H1 (cell line): Measurements from ENCODE around the gene OR5K3. TPM values are rescaled to one million over a fixed set of nuclear protein-coding genes. Genes with fewer than 3 reads are reported as not detected.

Experiments used
- CTCF ChIA-PET: fragments of 300-600 bp; sonication (Branson Sonifier 250); formaldehyde crosslinking; loops from one replicate; lab custom pipeline; 2021; ENCODE audit not compliant: partially characterized antibody; lab: Charles Lee
- POLR2A ChIA-PET: fragments of 300-600 bp; sonication (Branson Sonifier 250); formaldehyde crosslinking; loops from one replicate; lab custom pipeline; 2021; ENCODE audit warnings: inconsistent platforms; ENCODE audit not compliant: partially characterized antibody; lab: Charles Lee
- DNase-seq, 2 experiments: peaks; one replicate each; pipeline versions ENCODE4 v3.0.0 to v3.0.0-alpha.2; 2010 to 2022; ENCODE audit warnings: low spot score in 2 of 2, low read depth in 1 of 2, mixed read lengths in 1 of 2
- FAIRE-seq: peaks from 2 replicates; lab custom pipeline; 2011; peaks lifted over from hg19 to GRCh38; lab: Jason Lieb, UNC
- H2AFZ ChIP-seq: 2 replicates; pipeline ENCODE4 v1.8.1; 2012; ENCODE audit warnings: low read length, inconsistent platforms
- H2AK5ac ChIP-seq: 2 replicates; pipeline ENCODE4 v1.6.1; 2013; ENCODE audit warnings: low read depth, low read length
- H2BK120ac ChIP-seq: replicated peaks from 2 replicates; pipeline ENCODE3; 2013; ENCODE audit warnings: low read depth, low read length, inconsistent platforms
- H2BK12ac ChIP-seq: 2 replicates; pipeline ENCODE4 v1.6.1; 2013; ENCODE audit warnings: low read depth, low read length
- H2BK15ac ChIP-seq: 2 replicates; pipeline ENCODE4 v1.6.1; 2013; ENCODE audit warnings: low read length
- H2BK20ac ChIP-seq: 2 replicates; pipeline ENCODE4 v1.6.1; 2013; ENCODE audit warnings: low read length
- H2BK5ac ChIP-seq: 2 replicates; pipeline ENCODE4 v1.6.1; 2013; ENCODE audit warnings: low read depth, low read length
- H3K14ac ChIP-seq: 2 replicates; pipeline ENCODE4 v1.6.1; 2013; ENCODE audit warnings: inconsistent platforms; ENCODE audit not compliant: insufficient read length
- H3K18ac ChIP-seq: 2 replicates; pipeline ENCODE4 v1.6.1; 2013; ENCODE audit warnings: low read length; ENCODE audit errors: extremely low read depth
- H3K23ac ChIP-seq: 2 replicates; pipeline ENCODE4 v1.6.1; 2013; ENCODE audit warnings: inconsistent platforms; ENCODE audit not compliant: insufficient read length
- H3K23me2 ChIP-seq: 2 replicates; pipeline ENCODE4 v1.6.1; 2013; ENCODE audit warnings: low read depth, low read length
- H3K27ac ChIP-seq: 2 replicates; pipeline ENCODE4 v1.6.1; 2011; ENCODE audit warnings: low read depth, low read length, inconsistent platforms
- H3K27me3 ChIP-seq, 4 experiments: replicated peaks in 1 of 4; 1 replicate in 1 of 4; 2 replicates in 3 of 4; pipeline versions ENCODE4 v1.6.1 to v1.8.1; 2011 to 2013; ENCODE audit warnings: low read length in 3 of 4, mild to moderate bottlenecking in 3 of 4, inconsistent platforms in 2 of 4, mixed read lengths in 2 of 4, moderate library complexity in 1 of 4; ENCODE audit not compliant: control insufficient read depth in 3 of 4, insufficient read depth in 3 of 4; ENCODE audit errors: extremely low read depth in 1 of 4
- H3K36me3 ChIP-seq, 4 experiments: 2 replicates each; pipeline versions ENCODE4 v1.6.1 to v1.8.1; 2011 to 2013; ENCODE audit warnings: mild to moderate bottlenecking in 4 of 4, low read length in 3 of 4, moderate library complexity in 2 of 4, control low read depth in 1 of 4, inconsistent platforms in 1 of 4; ENCODE audit not compliant: insufficient read depth in 4 of 4, control insufficient read depth in 2 of 4
- H3K4ac ChIP-seq: replicated peaks from 2 replicates; pipeline ENCODE3; 2013; ENCODE audit warnings: low read length, low read depth, mixed read lengths, inconsistent platforms; ENCODE audit not compliant: insufficient read length
- H3K4me1 ChIP-seq, 4 experiments: replicated peaks in 1 of 4; 1 replicate in 1 of 4; 2 replicates in 3 of 4; pipeline versions ENCODE4 v1.6.1 to v1.8.1; 2011 to 2013; ENCODE audit warnings: low read length in 3 of 4, inconsistent platforms in 2 of 4, mixed read lengths in 1 of 4; ENCODE audit not compliant: insufficient read depth in 4 of 4, control insufficient read depth in 3 of 4
- H3K4me2 ChIP-seq, 2 experiments: 2 replicates each; pipeline versions ENCODE4 v1.6.1 to v1.8.1; 2011 to 2013; ENCODE audit warnings: low read depth in 2 of 2, low read length in 2 of 2, control low read depth in 1 of 2, inconsistent platforms in 1 of 2, mild to moderate bottlenecking in 1 of 2; ENCODE audit not compliant: insufficient read depth in 1 of 2
- H3K4me3 ChIP-seq, 4 experiments: fragments of 200-600, 300-600 bp in 1 of 4; sonication (generic), shearing (Covaris generic), sonication (Bioruptor Twin) in 1 of 4; 2 replicates each; pipeline versions ENCODE4 v1.5.1 to v1.8.1; 2011 to 2016; ENCODE audit warnings: low read length in 4 of 4, low read depth in 3 of 4, control low read depth in 2 of 4, inconsistent platforms in 2 of 4, mild to moderate bottlenecking in 2 of 4, mixed read lengths in 1 of 4, moderate library complexity in 1 of 4; ENCODE audit not compliant: insufficient read depth in 2 of 4; ENCODE audit errors: extremely low read depth in 1 of 4
- H3K56ac ChIP-seq: replicated peaks from 2 replicates; pipeline ENCODE3; 2013; ENCODE audit warnings: low read depth, mild to moderate bottlenecking, mixed read lengths, low read length, inconsistent platforms; ENCODE audit not compliant: insufficient read length
- H3K79me1 ChIP-seq: 2 replicates; pipeline ENCODE4 v1.6.1; 2013; ENCODE audit warnings: low read depth, low read length, control low read depth
- H3K79me2 ChIP-seq, 2 experiments: 2 replicates each; pipeline versions ENCODE4 v1.6.1 to v1.8.1; 2012 to 2013; ENCODE audit warnings: low read length in 2 of 2, mild to moderate bottlenecking in 2 of 2, inconsistent platforms in 1 of 2; ENCODE audit not compliant: insufficient read depth in 2 of 2, control insufficient read depth in 1 of 2
- H3K9ac ChIP-seq, 4 experiments: replicated peaks in 1 of 4; 1 replicate in 1 of 4; 2 replicates in 3 of 4; pipeline versions ENCODE4 v1.6.1 to v1.8.1; 2011 to 2013; ENCODE audit warnings: low read depth in 3 of 4, low read length in 3 of 4, control low read depth in 2 of 4, mild to moderate bottlenecking in 2 of 4, moderate library complexity in 2 of 4, inconsistent platforms in 1 of 4; ENCODE audit errors: extremely low read depth in 1 of 4
- H3K9me3 ChIP-seq, 2 experiments: 2 replicates each; pipeline versions ENCODE4 v1.6.1 to v1.8.1; 2012 to 2013; ENCODE audit warnings: mild to moderate bottlenecking in 2 of 2, moderate library complexity in 2 of 2, control low read depth in 1 of 2, inconsistent platforms in 1 of 2, low read depth in 1 of 2, low read length in 1 of 2, mixed read lengths in 1 of 2; ENCODE audit not compliant: insufficient read depth in 2 of 2
- H4K20me1 ChIP-seq, 2 experiments: replicated peaks in 1 of 2; 2 replicates each; pipeline versions ENCODE3 to v1.8.1; 2011 to 2013; ENCODE audit warnings: inconsistent platforms in 2 of 2, low read length in 2 of 2, mild to moderate bottlenecking in 1 of 2; ENCODE audit not compliant: insufficient read depth in 2 of 2, control insufficient read depth in 1 of 2
- H4K5ac ChIP-seq: 2 replicates; pipeline ENCODE4 v1.6.1; 2013; ENCODE audit warnings: low read length, low read depth, mixed read lengths, inconsistent platforms; ENCODE audit not compliant: insufficient read length
- H4K8ac ChIP-seq: 2 replicates; pipeline ENCODE4 v1.8.0; 2013; ENCODE audit warnings: mild to moderate bottlenecking, moderate library complexity, low read length, inconsistent platforms; ENCODE audit not compliant: insufficient read depth; ENCODE audit errors: extremely low read depth
- H4K91ac ChIP-seq: replicated peaks from 2 replicates; pipeline ENCODE3; 2013; ENCODE audit warnings: low read length, mixed read lengths, inconsistent platforms; ENCODE audit not compliant: insufficient read length
- KDM4A ChIP-seq: IDR thresholded peaks from one replicate; pipeline ENCODE4 v1.7.1; 2012; ENCODE audit warnings: low read depth, mild to moderate bottlenecking, moderate library complexity, low read length, inconsistent platforms; ENCODE audit not compliant: severe bottlenecking
- RBBP5 ChIP-seq: IDR thresholded peaks from 2 replicates; pipeline ENCODE4 v1.7.1; 2012; ENCODE audit warnings: low read depth, mild to moderate bottlenecking, inconsistent platforms, low read length, moderate library complexity, borderline replicate concordance
- SIRT6 ChIP-seq: IDR thresholded peaks from one replicate; pipeline ENCODE4 v1.7.1; 2012; ENCODE audit warnings: low read length, inconsistent platforms
- TAF1 ChIP-seq: IDR thresholded peaks from 2 replicates; pipeline ENCODE4 v1.6.1; 2011; ENCODE audit warnings: mild to moderate bottlenecking, low read depth, low read length
- TEAD4 ChIP-seq: IDR thresholded peaks from 2 replicates; pipeline ENCODE4 v1.6.1; 2012; ENCODE audit warnings: low read depth, low read length, inconsistent platforms, mixed read lengths
- WGBS, 2 experiments: shearing (Covaris generic) in 1 of 2; methylation state at CpG; one replicate each; pipeline versions ENCODE4 v1.1.6 to v1.1.7; 2013 to 2015; ENCODE audit warnings: low lambda C conversion rate in 2 of 2, mixed read lengths in 2 of 2, inconsistent platforms in 1 of 2, low coverage in 1 of 2, missing lambda C conversion rate in 1 of 2; ENCODE audit not compliant: insufficient replicate concordance in 2 of 2, insufficient coverage in 1 of 2, insufficient read length in 1 of 2; ENCODE audit errors: extremely low coverage in 1 of 2, missing lambda C conversion rate in 1 of 2; 5-methylcytosine and 5-hydroxymethylcytosine counted together
- polyA plus RNA-seq, 7 experiments: library from polyadenylated mRNA; depleted of rRNA in 3 of 7; stranded (reverse) in 5 of 7; unstranded in 2 of 7; fragments of >200 nt in 5 of 7; fragments of 200-250 nt in 2 of 7; gene quantifications; 1 replicate in 5 of 7; 2 replicates in 1 of 7; 4 replicates in 1 of 7; pipeline versions ENCODE4 v1.2.1 to v1.2.3, GENCODE V29; 2011 to 2013; ENCODE audit warnings: missing spikeins in 2 of 7, mixed read lengths in 2 of 7
- total RNA-seq: library from RNA; stranded (reverse); fragmentation: NEBNext Ultra II Directional; extraction: Animal tissue kit (Norgen Biotek cat#: 25700); gene quantifications from 2 replicates; pipeline ENCODE4 v1.2.1, GENCODE V29; 2021

The OR5K3 gene
- total and polyA plus RNA-seq, 2 of the 8 experiments (the other 6 are each of a cell fraction or from before 2014, with no cell fraction given), result not detected

DNA sequence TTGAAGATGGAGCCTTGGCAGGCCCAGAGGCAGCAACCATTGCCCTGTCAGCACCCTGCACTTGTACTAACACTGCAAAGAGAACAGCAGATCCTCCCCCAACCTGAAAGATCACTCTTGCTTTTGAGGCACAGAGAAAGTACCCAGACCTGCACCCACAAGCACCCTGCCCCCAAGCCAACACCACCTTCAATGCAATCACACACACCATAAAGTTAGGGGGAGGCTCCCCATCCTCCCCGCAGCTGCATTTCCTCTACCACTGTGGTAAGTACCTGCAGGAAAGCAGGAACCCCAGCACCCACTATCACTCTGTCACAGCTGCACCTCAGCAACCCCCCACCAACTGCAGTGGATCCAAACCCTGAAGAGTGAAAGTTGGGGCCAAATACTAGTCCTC, 12.0 kb downstream of the OR5K3 start:
- no peak overlapping the region for H3K56ac ChIP-seq
- no peaks in the 10 kb centered on the region for H3K23me2 ChIP-seq
- H3K4me2 ChIP-seq, result no peak overlapping the region
- H2BK12ac ChIP-seq, result no peak overlapping the region
- no peak overlapping the region for H2BK15ac ChIP-seq
- no peak overlapping the region for H3K4me3 ChIP-seq
- no peak overlapping the region for H3K9ac ChIP-seq
- TF ChIP-seq TAF1 (no peak), RBBP5 (no peak), KDM4A (no peak), SIRT6 (no peak), TEAD4 (no peak)
- TF ChIP-seq, all 59 proteins: peak for 0
- H3K27me3 ChIP-seq, result no peaks in the 10 kb centered on the region
- H2BK20ac ChIP-seq, result no peak overlapping the region
- H3K18ac ChIP-seq, result no peak overlapping the region
- H3K23ac ChIP-seq, result no peak overlapping the region
- no peak overlapping the region for H4K5ac ChIP-seq
- H2BK5ac ChIP-seq, result no peak overlapping the region
- no peak overlapping the region for H2AFZ ChIP-seq
- ChIA-PET CTCF (no interaction called here), POLR2A (no interaction called here)
- no peaks in the 10 kb centered on the region for H3K79me1 ChIP-seq
- no peak for FAIRE-seq
- H3K4me1 ChIP-seq, result no peaks in the 10 kb centered on the region
- no peak overlapping the region for H4K91ac ChIP-seq
- no peaks in the 10 kb centered on the region for H3K36me3 ChIP-seq
- 100% methylated on average over 1 of the region's 1 CpG; no CpG with 5 or more reads in 1 of the 2 experiments for WGBS, 2 experiments
- H3K79me2 ChIP-seq, result no peaks in the 10 kb centered on the region
- no peak overlapping the region for H3K4ac ChIP-seq
- no peak overlapping the region for H3K14ac ChIP-seq
- no peak for DNase-seq
- peaks cover 9 to 25% of the 10 kb centered on the region in 2 experiments for H3K9me3 ChIP-seq
- no peak overlapping the region for H2BK120ac ChIP-seq
- H4K8ac ChIP-seq, result no peak overlapping the region
- H3K27ac ChIP-seq, result no peak overlapping the region
- no peaks in the 10 kb centered on the region for H4K20me1 ChIP-seq
- H2AK5ac ChIP-seq, result 0 out of 2 replicates have a peak overlapping the region, but pooled peaks have one; percentile 24
